H1 (cell line): Measurements from ENCODE around the gene SLC5A11. TPM values are rescaled to one million over a fixed set of nuclear protein-coding genes. Genes with fewer than 3 reads are reported as not detected.

ENCODE experiments used
- CHD7 ChIP-seq: fragments of 300-600 bp; sonication (generic); IDR thresholded peaks from 2 replicates; pipeline ENCODE4 v1.7.1; 2012; ENCODE audit warnings: low read length, moderate library complexity, mild to moderate bottlenecking, inconsistent platforms; ENCODE audit not compliant: insufficient replicate concordance
- CTCF ChIP-seq, 3 experiments: IDR thresholded peaks; 1 replicate in 2 of 3; 2 replicates in 1 of 3; pipeline versions ENCODE4 v1.5.1 to v1.6.1; 2011; ENCODE audit warnings: low read length in 3 of 3, mild to moderate bottlenecking in 3 of 3, inconsistent platforms in 2 of 3, low read depth in 1 of 3, moderate library complexity in 1 of 3; ENCODE audit not compliant: insufficient read depth in 1 of 3; ENCODE audit errors: control extremely low read depth in 1 of 3
- JUN ChIP-seq: IDR thresholded peaks from 2 replicates; pipeline ENCODE4 v1.6.1; 2011; ENCODE audit warnings: low read depth, mild to moderate bottlenecking, improper control_type of control experiment, low read length
- SIN3A ChIP-seq, 2 experiments: IDR thresholded peaks in 1 of 2; conservative IDR thresholded peaks in 1 of 2; 2 replicates each; pipeline ENCODE4 v1.6.1; 2011 to 2012; ENCODE audit warnings: low read length in 2 of 2, improper control_type of control experiment in 1 of 2, low read depth in 1 of 2, mild to moderate bottlenecking in 1 of 2
- SIRT6 ChIP-seq: IDR thresholded peaks from one replicate; pipeline ENCODE4 v1.7.1; 2012; ENCODE audit warnings: low read length, inconsistent platforms
- polyA plus RNA-seq, 7 experiments: library from polyadenylated mRNA; depleted of rRNA in 3 of 7; stranded (reverse) in 5 of 7; unstranded in 2 of 7; fragments of >200 nt in 5 of 7; fragments of 200-250 nt in 2 of 7; gene quantifications; 1 replicate in 5 of 7; 2 replicates in 1 of 7; 4 replicates in 1 of 7; pipeline versions ENCODE4 v1.2.1 to v1.2.3, GENCODE V29; 2011 to 2013; ENCODE audit warnings: missing spikeins in 2 of 7, mixed read lengths in 2 of 7
- total RNA-seq: library from RNA; stranded (reverse); fragmentation: NEBNext Ultra II Directional; extraction: Animal tissue kit (Norgen Biotek cat#: 25700); gene quantifications from 2 replicates; pipeline ENCODE4 v1.2.1, GENCODE V29; 2021

The SLC5A11 gene
- total and polyA plus RNA-seq, 2 of the 8 experiments (the other 6 are each of a cell fraction or from before 2014, with no cell fraction given) = 0.26 to 0.59 TPM

- TF ChIP-seq CHD7 (no peak), CTCF (IDR thresholded peaks at IDR 0.05; ENCODE audit: control extremely low read depth in 1 of 3, insufficient read depth in 1 of 3, low read depth in 1 of 3, low read length in 3 of 3) (no peak), SIRT6 (no peak), JUN (no peak), SIN3A (conservative IDR thresholded peaks at IDR 0.05 in 1 of 2, IDR thresholded peaks at IDR 0.05 in 1 of 2; ENCODE audit: low read depth in 1 of 2, low read length in 2 of 2) (no peak)
Measured at GRCh38 chr16:24900230-24900629, 54.5 kb downstream of the SLC5A11 start (continued).
